Activated CD4-positive, CD25-positive, alpha-beta regulatory T cell treated with anti-CD3 and anti-CD28 coated beads, Interleukin-2, amount 50 U/mL, for 24 hours (primary cell): ENCODE results near the gene TMEM129.

Source experiments
- ATAC-seq, 2 donors: fragments of 150-1000 bp; cut with Tn5 transposase; one replicate each; pipeline ENCODE4 v1.10.0; 2021; ENCODE audit warnings: mild to moderate bottlenecking in 1 of 2, moderate library complexity in 1 of 2

TMEM129 gene

GRCh38 chr4:1757836-1758235 lies 36.7 kb upstream of the TMEM129 start:
- no peak for ATAC-seq

DNA sequence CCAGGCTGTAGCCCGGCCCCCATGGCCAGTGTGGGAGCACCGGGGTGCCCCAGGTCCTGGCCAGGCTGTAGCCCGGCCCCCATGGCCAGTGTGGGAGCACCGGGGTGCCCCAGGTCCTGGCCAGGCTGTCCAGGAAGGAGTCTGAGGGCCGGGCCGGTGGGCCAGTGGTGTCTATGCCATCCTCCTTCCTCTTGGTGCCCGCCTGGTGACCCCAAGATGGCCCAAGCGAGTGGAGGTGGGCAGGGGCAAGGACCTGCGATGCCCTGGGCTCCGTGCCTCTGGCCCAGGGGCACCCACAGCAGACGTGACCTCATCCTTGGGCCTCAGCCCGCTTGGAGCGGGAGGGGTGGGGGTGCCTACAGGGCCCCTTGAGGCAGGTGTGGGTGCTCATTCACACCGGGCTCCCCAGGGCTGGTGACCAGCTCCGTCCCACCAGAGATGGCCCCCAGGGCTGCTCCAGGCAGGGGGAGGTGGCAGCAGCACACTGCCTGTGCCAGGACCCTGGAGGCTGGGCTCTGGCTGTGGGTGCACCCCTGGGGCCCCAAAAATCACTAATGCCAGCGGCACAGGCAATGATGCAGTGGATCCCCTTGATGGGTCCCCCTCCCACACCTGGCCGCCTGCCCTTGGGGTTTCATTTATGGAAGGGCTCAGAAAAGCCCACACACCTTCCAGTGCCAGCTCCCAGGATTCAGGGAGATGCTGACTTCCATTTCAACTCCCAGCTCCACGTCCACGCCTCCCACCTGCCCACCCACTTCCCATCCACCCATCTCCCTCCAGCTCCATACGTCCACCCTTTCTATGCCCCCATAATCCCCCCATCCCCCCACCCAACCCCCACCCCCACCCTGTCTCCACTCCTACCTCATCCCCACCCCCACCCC lies 36.0 kb upstream of the TMEM129 start:
- ATAC-seq = no peak

DNA sequence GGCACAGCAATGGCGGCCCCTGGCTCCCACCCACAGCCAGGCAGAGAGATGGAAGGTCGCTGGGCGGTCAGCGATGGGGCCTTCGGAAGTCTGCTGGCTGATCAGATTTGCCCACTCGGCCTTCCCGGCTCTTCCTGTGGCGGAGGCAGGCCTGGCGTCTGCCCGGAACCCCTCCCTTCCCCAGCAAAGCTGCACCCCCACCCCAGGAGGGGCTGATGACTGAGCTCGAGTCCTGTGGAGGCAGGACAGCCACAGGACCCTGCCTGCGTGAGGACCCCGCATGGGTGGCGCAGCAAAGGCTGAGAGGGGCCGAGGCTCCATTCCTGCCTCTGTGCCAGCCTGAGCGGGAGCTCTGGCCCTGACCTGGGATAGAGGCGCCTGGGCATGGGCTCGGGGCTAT lies 35.0 kb upstream of the TMEM129 start:
- no peak for ATAC-seq

DNA sequence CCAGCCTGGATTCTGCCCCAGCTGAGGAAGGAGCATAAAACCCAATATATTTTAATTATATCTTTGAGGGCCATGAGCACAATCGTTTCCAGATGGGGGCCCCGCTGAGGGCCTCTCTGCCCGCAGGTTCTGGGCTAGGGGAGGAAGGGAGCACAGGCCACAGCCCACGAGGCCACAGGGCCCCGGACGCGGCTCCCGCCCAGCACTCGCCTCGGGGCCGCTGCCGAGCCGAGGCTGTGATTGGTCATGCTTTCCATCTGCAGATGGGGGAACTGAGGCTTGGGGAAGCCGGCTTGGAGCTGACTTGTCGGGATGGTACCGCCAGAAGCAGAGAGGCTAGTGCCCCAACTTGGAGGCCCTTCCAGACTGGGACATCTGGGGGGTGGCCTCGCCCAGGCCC lies 34.2 kb upstream of the TMEM129 start:
- ATAC-seq = no peak

DNA sequence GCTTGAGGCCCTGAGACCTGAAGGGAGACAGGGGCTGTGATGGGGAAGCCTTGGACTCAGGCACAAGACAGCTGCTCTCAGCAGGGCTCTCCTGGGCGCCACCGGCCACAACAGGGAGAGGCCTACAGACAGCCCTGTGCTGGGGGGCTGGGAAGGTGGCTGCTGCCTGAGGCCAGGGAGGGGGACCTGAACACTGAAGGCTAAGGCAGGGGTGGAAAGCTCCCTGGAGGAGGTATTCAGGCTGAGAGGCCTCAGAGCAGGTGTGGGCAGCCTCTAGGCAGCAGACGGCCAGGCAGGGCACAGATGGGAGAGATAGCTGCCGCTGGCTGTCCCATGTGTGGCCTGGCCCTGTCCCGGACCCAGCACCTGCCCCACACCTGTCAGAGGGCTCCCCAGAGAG lies 33.2 kb upstream of the TMEM129 start:
- ATAC-seq = no peak

- ATAC-seq = no peak
Measured at GRCh38 chr4:1753697-1754311, 32.7 kb upstream of the TMEM129 start.

DNA sequence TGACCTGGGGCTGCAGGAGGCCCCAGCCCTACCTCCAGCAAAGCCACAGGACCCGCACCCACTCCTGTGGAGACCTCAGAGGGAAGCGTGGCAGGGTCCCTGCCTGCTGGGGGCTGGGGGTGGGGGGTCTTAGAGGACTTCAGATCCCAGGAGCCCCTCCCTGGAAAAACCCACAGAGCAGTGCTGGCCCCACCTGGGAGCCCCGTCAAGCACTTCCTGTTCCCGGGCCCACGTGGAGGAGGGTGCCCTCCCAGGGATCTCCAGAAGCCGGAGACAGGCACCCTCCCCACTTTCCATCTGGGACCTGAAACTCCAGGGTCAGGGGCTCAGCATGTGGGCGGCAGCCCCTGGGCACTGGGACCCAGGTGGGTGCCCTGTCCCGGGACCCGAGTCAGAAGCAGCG lies 32.2 kb upstream of the TMEM129 start:
- ATAC-seq = no peak

GRCh38 chr4:1752284-1753041 lies 31.3 kb upstream of the TMEM129 start:
- peak; percentile 9 to 14 for ATAC-seq

DNA sequence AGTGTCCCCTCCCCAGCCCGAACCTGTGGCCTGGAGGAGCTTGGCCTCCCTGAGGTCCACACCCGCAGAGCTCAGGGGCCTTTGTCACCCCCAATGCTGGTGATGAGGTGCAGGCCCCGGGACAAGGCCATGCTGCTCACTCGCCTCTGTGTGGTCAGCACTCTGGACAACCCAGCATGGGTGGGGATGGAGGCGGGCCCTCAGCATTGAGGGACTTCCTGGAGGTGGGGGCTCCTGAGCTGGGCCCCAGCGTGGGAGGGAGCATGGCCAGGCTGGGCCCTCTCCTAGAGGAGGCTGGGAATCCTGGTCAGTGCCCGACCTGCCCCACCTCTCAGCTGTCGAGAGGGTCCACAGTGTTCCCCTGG lies 30.8 kb upstream of the TMEM129 start:
- no peak for ATAC-seq

DNA sequence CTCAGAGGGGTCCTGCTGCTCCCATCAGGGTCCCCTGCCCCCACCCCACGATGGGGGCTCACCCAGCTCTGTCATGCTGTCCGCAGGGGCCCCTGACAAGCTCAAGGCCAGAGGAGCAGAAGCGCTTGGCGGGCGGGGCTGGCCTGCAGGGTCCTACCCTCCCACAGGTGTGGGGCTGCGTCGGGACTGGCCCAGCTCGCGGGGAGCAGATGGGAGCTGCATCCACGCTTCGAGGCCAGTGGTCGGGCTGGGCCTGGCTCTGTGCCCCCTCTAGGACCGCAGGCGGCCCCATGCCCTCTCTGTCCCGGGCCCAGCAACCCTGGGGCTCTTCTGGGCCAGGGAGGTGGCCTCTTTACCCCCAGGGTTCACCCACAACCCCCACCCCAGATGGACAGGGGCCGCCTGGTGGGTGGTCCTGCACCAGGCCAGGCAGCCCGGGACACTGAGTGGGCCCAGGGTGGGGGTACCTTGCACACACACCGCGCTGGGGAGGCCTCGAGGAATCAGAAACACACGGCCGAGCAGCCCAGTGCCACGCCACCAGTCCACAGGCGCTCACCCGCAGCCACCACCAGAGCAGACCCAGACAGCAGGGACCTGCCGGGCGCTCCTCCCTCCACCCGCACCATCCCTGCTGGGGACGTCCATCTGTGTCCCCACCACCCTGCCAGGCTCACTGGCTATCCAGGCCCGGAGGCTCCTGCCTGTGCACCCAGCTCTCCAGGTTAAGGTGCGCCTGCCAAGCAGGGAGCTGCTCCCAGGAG lies 30.2 kb upstream of the TMEM129 start:
- ATAC-seq = no peak

DNA sequence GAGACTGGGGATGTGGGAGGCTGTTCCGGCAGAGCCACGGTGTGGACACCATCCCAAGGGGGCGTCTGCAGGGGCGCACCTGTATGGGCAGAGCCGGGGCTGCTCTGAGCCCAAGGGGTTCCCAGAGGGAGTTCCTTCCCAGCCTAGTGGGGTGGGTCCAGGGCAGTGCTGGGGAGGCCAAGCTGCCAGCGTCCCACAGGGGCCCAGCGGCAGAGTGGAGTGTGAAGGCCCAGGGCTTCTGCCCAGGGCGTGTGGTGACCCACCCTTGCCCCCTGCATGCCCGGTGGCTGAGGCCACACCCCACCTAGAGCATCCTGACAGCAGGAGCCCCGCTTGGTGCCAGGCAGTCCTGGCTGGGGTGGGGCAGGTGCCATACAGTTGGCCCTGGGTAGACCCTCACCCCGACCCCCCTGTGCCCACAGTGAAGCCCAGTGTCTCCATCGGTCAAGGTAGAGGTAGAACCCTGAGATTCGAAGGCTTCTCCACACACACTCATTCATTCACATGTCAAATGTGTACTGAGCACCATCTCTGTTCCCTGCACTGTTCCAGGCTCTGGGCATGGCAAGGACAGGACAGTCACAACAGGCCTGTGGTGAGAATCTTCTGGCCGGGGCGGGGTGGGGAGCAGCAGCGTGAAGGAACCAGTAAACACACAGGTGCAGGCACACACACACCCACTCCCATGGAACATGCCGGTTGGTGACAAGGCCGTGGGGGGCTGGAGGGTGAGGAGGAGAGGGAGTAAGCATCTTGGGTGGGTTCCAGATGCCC lies 29.4 kb upstream of the TMEM129 start:
- no peak for ATAC-seq

- no peak for ATAC-seq
Measured at GRCh38 chr4:1749826-1750225, 28.7 kb upstream of the TMEM129 start.

DNA sequence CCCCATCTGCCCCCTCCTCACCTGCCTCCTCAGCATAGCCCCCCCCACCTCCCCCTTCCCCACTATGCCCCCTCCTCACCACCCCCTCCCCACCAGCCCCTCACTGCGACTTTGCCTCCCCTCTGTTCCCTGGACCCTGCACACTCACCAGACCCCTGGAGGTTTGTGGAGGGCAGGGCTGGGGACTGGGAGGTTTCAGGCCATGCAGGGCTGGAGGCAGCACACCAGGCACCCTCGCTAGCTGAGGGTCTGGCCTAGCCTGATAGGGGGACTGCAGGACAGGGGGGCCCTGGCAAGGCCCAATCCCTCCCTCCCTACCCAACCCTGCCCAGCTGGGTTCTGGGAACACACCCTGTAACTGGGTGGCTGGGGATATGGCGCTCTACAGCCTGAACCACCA lies 28.2 kb upstream of the TMEM129 start:
- ATAC-seq = no peak

GRCh38 chr4:1748465-1748995 lies 27.4 kb upstream of the TMEM129 start:
- peak; percentile 61 to 62 for ATAC-seq

DNA sequence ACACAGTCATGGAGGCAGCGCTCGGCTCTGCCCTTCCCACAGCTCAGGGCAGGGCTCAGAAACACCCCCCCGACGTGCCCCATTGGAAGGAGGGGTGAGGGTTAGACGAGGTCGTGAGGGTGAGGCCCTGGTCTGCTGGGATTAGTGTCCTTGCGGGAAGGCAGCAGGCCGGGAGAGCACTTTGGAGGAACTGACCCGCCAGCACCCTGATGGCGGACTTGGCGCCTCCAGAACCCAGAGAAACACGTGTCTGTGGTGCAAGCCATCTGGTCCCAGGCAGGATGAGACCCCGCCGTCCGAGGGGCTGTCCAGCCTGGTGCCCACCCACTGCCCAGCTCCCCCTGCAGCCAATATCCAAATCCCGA lies 26.5 kb upstream of the TMEM129 start:
- no peak for ATAC-seq

GRCh38 chr4:1746919-1747602 lies 25.9 kb upstream of the TMEM129 start:
- no peak for ATAC-seq

DNA sequence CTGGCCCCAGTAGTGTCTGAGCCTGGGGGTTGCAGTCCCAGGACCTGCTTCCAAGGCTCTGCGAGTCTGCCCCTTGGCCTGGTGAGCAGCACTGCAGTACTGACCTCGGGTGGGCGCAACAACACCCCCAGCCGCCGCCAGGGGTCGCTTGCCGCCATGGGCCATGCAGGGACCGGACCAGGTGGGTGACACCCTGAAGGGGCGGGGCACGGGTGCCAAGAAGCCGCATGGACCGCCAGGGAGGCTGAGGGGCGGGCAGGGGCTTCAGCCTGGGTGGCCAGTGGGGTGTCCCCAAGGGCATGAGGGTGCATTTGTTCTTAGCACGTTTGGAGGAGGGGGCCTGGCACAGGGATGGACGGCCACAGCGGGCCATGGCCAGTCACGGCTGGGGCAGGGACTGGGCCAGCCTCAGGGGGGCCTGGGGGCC lies 25.2 kb upstream of the TMEM129 start:
- peak; percentile 74 to 83 for ATAC-seq

DNA sequence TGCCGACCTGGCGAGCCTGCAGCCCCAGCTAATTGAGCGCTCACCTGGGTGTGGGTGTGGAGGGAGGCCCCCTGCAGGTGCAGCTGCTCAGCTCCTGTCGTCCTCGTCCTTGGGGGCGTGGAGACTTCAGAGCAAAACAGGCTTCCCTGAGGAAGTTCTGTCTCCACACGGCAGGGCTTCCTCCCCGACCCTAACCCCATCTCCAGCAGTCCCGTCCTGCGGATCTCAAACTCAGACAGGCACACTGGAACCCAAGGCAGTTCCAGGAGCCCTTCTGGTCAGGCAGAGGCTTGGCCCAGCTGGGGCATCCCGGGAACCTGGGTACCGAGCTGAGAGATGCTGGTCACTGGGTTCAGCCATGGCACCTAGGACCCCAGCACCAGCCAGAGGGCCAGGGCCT lies 24.6 kb upstream of the TMEM129 start:
- no peak for ATAC-seq

DNA sequence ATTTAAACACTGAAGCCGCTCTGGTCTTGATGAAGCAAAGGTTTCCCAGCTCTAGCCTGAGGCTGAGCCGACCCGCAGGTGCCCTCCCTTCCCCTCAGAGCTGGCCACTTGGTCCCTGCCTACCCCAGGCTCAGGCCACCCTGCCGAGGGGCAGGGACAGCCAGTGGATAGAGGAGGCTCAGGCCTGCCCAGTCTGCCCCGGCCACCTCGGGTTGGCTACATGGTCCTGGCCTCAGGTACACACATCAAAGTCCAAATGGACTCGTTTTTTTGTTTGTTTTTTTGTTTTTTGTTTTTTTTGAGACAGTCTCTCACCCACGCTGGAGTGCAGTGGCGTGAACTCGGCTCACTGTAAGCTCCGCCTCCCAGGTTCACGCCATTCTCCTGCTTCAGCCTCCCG lies 24.0 kb upstream of the TMEM129 start:
- ATAC-seq = no peak

- ATAC-seq = no peak
Measured at GRCh38 chr4:1744552-1744951, 23.4 kb upstream of the TMEM129 start.

GRCh38 chr4:1743975-1744374 lies 22.9 kb upstream of the TMEM129 start:
- ATAC-seq = no peak
